DOHH2 (cell line): ENCODE results near the gene RIPPLY3.

Experiments used
- H3F3A ChIP-seq: fragments of 200-600 bp; sonication (generic), shearing (Covaris generic); 2 replicates; pipeline ENCODE4 v1.6.0; 2016; ENCODE audit warnings: antibody characterized with exemption, mild to moderate bottlenecking; ENCODE audit not compliant: control insufficient read depth, insufficient read depth
- H3K27ac ChIP-seq: fragments of 200-600 bp; sonication (generic); 2 replicates; pipeline ENCODE4 v1.5.1; 2014; ENCODE audit warnings: low read depth, mild to moderate bottlenecking, low read length, moderate library complexity
- H3K27me3 ChIP-seq: fragments of 200-600 bp; sonication (generic); 2 replicates; pipeline ENCODE4 v1.6.1; 2014; ENCODE audit warnings: mild to moderate bottlenecking, low read length, mixed read lengths; ENCODE audit not compliant: control insufficient read depth
- H3K36me3 ChIP-seq: fragments of 200-600 bp; sonication (generic); 2 replicates; pipeline ENCODE4 v1.6.1; 2014; ENCODE audit warnings: mild to moderate bottlenecking, low read length, moderate library complexity, mixed read lengths; ENCODE audit not compliant: control insufficient read depth
- H3K4me1 ChIP-seq: fragments of 200-600 bp; sonication (generic); 2 replicates; pipeline ENCODE4 v1.6.1; 2014; ENCODE audit warnings: mild to moderate bottlenecking, low read length, mixed read lengths; ENCODE audit not compliant: control insufficient read depth
- H3K4me2 ChIP-seq: fragments of 200-600 bp; sonication (generic); 2 replicates; pipeline ENCODE4 v1.6.0; 2014; ENCODE audit warnings: mild to moderate bottlenecking, low read length, moderate library complexity
- H3K4me3 ChIP-seq: fragments of 200-600 bp; sonication (generic); 2 replicates; pipeline ENCODE4 v1.5.1; 2014; ENCODE audit warnings: mild to moderate bottlenecking, low read length, mixed read lengths
- H3K79me2 ChIP-seq: fragments of 200-600 bp; sonication (generic); 2 replicates; pipeline ENCODE4 v1.6.1; 2014; ENCODE audit warnings: mild to moderate bottlenecking, low read length, mixed read lengths; ENCODE audit not compliant: control insufficient read depth
- H3K9me2 ChIP-seq: fragments of 200-600 bp; sonication (generic); replicated peaks from 2 replicates; pipeline ENCODE4 v1.6.1; 2014; ENCODE audit warnings: mild to moderate bottlenecking, low read length, mixed read lengths; ENCODE audit not compliant: control insufficient read depth
- H3K9me3 ChIP-seq: fragments of 200-600 bp; sonication (generic); 2 replicates; pipeline ENCODE4 v1.6.1; 2014; ENCODE audit warnings: antibody characterized with exemption, low read length, mixed read lengths; ENCODE audit not compliant: control insufficient read depth, insufficient read depth
- H4K20me1 ChIP-seq: fragments of 200-600 bp; sonication (generic); 2 replicates; pipeline ENCODE4 v1.6.0; 2014; ENCODE audit warnings: low read depth, mild to moderate bottlenecking, antibody characterized with exemption, low read length, moderate library complexity; ENCODE audit not compliant: control insufficient read depth, insufficient read depth
- CTCF ChIP-seq: fragments of 200-600 bp; sonication (generic); IDR thresholded peaks from one replicate; pipeline ENCODE4 v1.5.1; 2014; ENCODE audit warnings: antibody characterized with exemption, mild to moderate bottlenecking, low read depth, low read length; ENCODE audit not compliant: poor library complexity, severe bottlenecking
- EZH2phosphoT487 ChIP-seq: fragments of 200-600 bp; sonication (generic); IDR thresholded peaks from 2 replicates; pipeline ENCODE4 v1.6.1; 2017; ENCODE audit warnings: borderline replicate concordance, mild to moderate bottlenecking, antibody characterized with exemption, low read length, moderate library complexity, mixed read lengths

RIPPLY3 gene

DNA sequence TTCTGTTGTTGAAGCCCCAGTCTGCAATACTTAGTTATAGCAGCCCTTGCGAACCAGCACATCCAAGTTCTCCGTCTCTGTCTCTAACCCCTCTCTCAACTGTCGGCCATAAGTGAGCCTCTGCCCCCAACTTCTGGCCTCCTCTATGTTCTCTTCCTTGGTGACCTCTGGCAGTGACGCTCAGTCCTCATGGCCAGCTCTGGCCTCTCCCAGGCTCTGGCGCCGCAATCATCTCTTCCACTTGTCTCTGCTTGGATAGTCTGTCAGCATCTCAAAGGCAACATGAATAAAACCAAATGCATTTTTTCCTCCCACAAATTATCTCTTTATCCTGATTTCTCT lies 31.7 kb upstream of the RIPPLY3 start:
- Histone ChIP-seq H3K4me2 (no peak overlapping the region), H3K9me3 (no peaks in the 10 kb centered on the region), H3F3A (no peaks in the 10 kb centered on the region), H3K4me3 (no peak overlapping the region), H3K27me3 (no peaks in the 10 kb centered on the region), H3K9me2 (no peaks in the 10 kb centered on the region), H3K4me1 (peaks cover 13% of the 10 kb centered on the region), H3K79me2 (no peaks in the 10 kb centered on the region), H3K27ac (no peak overlapping the region), H3K36me3 (no peaks in the 10 kb centered on the region), H4K20me1 (no peaks in the 10 kb centered on the region)
- TF ChIP-seq CTCF (no peak), EZH2phosphoT487 (no peak)

GRCh38 chr21:36976228-36976861 lies 30.2 kb upstream of the RIPPLY3 start:
- no peak overlapping the region for H3K4me2 ChIP-seq
- peaks cover 8% of the 10 kb centered on the region for H3K27me3 ChIP-seq
- H3F3A ChIP-seq: no peaks in the 10 kb centered on the region
- H3K9me3 ChIP-seq: no peaks in the 10 kb centered on the region
- no peaks in the 10 kb centered on the region for H3K79me2 ChIP-seq
- H4K20me1 ChIP-seq: no peaks in the 10 kb centered on the region
- H3K4me1 ChIP-seq: peaks cover 24% of the 10 kb centered on the region
- TF ChIP-seq EZH2phosphoT487 (no peak), CTCF (no peak)
- H3K36me3 ChIP-seq: no peaks in the 10 kb centered on the region
- H3K9me2 ChIP-seq: no peaks in the 10 kb centered on the region
- no peak overlapping the region for H3K4me3 ChIP-seq
- H3K27ac ChIP-seq: no peak overlapping the region

DNA sequence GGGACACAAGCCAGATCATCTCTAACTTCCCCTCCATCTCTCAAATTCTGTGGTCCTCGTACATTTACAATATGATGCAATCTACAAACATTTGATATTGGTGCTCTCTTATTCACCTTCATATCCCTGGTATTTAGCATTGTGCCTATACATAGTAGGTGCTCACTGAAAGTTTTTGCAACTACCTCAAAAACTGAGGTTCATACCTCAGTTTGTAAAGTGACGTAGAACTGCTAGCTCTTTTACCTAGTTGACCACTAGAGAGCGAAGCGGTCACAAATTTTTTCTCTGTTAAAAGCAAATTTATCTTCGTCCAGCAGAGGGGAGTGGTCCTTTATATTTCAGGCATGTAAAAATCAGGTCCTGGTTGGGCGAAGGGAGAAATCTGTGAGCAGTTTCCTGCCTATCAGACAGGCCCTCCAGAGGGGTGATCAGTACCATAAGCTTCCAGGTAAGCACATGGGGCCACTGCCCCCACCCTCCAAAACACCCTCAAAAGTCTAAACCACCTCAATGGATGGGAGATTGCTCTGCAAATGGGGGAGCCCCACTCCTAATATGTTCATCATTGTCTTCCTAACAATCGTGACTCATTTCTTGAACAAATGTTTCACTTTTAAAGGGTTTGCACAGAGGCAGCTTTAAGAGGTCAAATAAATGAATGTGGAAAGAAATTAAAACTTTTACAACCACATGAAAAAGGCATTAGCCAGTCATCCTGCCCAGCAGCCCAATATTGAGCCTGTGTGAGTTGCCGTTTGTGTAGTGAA lies 29.4 kb upstream of the RIPPLY3 start:
- no peak overlapping the region for H3K27ac ChIP-seq
- H3F3A ChIP-seq: no peaks in the 10 kb centered on the region
- TF ChIP-seq CTCF (peak; percentile 90), EZH2phosphoT487 (no peak)
- peaks cover 8% of the 10 kb centered on the region for H3K27me3 ChIP-seq
- H3K36me3 ChIP-seq: no peaks in the 10 kb centered on the region
- no peaks in the 10 kb centered on the region for H3K9me2 ChIP-seq
- H3K4me3 ChIP-seq: no peak overlapping the region
- no peaks in the 10 kb centered on the region for H3K79me2 ChIP-seq
- peak overlapping the region; percentile 40 for H3K4me2 ChIP-seq
- H4K20me1 ChIP-seq: no peaks in the 10 kb centered on the region
- no peaks in the 10 kb centered on the region for H3K9me3 ChIP-seq
- H3K4me1 ChIP-seq: peaks cover 24% of the 10 kb centered on the region
